SK-N-DZ (cell line): ENCODE data around the gene ATP6AP1. TPM values are rescaled to one million over a fixed set of nuclear protein-coding genes. Genes with fewer than 3 reads are reported as not detected.
"Not testable (repeated sequence)": the region's sequence is repeated elsewhere in the genome, so short reads cannot be mapped to it uniquely, and the experiment has no call there.

Experiments used
- DNase-seq: peaks from one replicate; pipeline ENCODE4 v3.0.0-alpha.2; 2015; ENCODE audit warnings: low spot score
- polyA plus RNA-seq, 2 experiments: library from polyadenylated mRNA; depleted of rRNA; stranded (reverse); fragments of >200 nt; gene quantifications; 2 replicates each; pipeline ENCODE4 v1.2.3, GENCODE V29; 2014

ATP6AP1 gene
- polyA plus RNA-seq (2014; cell fraction: cytosol; rRNA removed): 81.0 and 92.4 TPM in 2 replicates
- polyA plus RNA-seq (2014; cell fraction: nucleus; rRNA removed): 53.9 and 54.6 TPM in 2 replicates

GRCh38 chrX:154428176-154429171 is at the start of gene ATP6AP1:
Gene ATP6AP1 (plus strand): TSS chrX:154428677. CDS start chrX:154428693, 16 bp downstream.
- DNase-seq: peak; percentile 93

- peak; percentile 97 for DNase-seq
These were observed 49.5 kb upstream of the ATP6AP1 start, which contains the start of gene EMD for GRCh38 chrX:154378799-154379568. Gene EMD (plus strand): TSS chrX:154379295. CDS start chrX:154379485, 190 bp downstream.

- no peak for DNase-seq
These were observed 48.9 kb upstream of the ATP6AP1 start for GRCh38 chrX:154379569-154379951.

GRCh38 chrX:154380153-154380552 is 48.3 kb upstream of the ATP6AP1 start:
- DNase-seq: no peak

GRCh38 chrX:154380787-154381186 is 47.7 kb upstream of the ATP6AP1 start:
- no peak for DNase-seq

- DNase-seq: no peak
These were observed 47.2 kb upstream of the ATP6AP1 start for GRCh38 chrX:154381271-154381670.

GRCh38 chrX:154382483-154383069 is 45.9 kb upstream of the ATP6AP1 start:
- DNase-seq: no peak

- DNase-seq: no peak
These were observed 44.9 kb upstream of the ATP6AP1 start for GRCh38 chrX:154383359-154384283.

GRCh38 chrX:154384284-154384892 is 44.1 kb upstream of the ATP6AP1 start:
- no peak for DNase-seq

- not testable (repeated sequence) for DNase-seq
These were observed 40.4 kb upstream of the ATP6AP1 start for GRCh38 chrX:154388094-154388493.

- not testable (repeated sequence) for DNase-seq
These were observed 39.8 kb upstream of the ATP6AP1 start for GRCh38 chrX:154388649-154389048.

GRCh38 chrX:154389812-154390747 is 38.4 kb upstream of the ATP6AP1 start:
- DNase-seq: not testable (repeated sequence)

- not testable (repeated sequence) for DNase-seq
These were observed 32.1 kb upstream of the ATP6AP1 start for GRCh38 chrX:154396363-154396762.

GRCh38 chrX:154396973-154397887 is 31.2 kb upstream of the ATP6AP1 start:
- DNase-seq: peak; percentile 74

GRCh38 chrX:154397888-154398667 is 30.4 kb upstream of the ATP6AP1 start, which contains the start of gene RPL10:
Gene RPL10 (plus strand): TSS chrX:154398377. CDS start chrX:154398520, 143 bp downstream.
- peak; percentile 97 for DNase-seq

GRCh38 chrX:154398668-154399526 is 29.6 kb upstream of the ATP6AP1 start:
- peak; percentile 81 for DNase-seq
